Gastrocnemius medialis (tissue), 4 donors: ENCODE measurements around the gene SGO2. TPM values are rescaled to one million over a fixed set of nuclear protein-coding genes. Genes with fewer than 3 reads are reported as not detected.
"Not testable (repeated sequence)": the region's sequence is repeated elsewhere in the genome, so short reads cannot be mapped to it uniquely, and the experiment has no call there.

ENCODE experiments used
- ATAC-seq, 2 donors: fragments of 150-250 bp; one replicate each; pipeline ENCODE4 v1.9.1; 2016
- DNase-seq, 2 donors: peaks; one replicate each; pipeline ENCODE4 v3.0.0-alpha.2; 2019
- H3K27ac ChIP-seq, 4 donors: fragments of 200-600 bp; sonication (generic); 1 replicate in 1 of 4; 2 replicates in 3 of 4; pipeline ENCODE4 v1.5.1; 2016 to 2018; ENCODE audit warnings: mild to moderate bottlenecking in 2 of 4, moderate library complexity in 1 of 4
- H3K27me3 ChIP-seq, 3 donors: fragments of 200-600 bp; sonication (generic) in 2 of 3; 1 replicate in 1 of 3; 2 replicates in 2 of 3; pipeline versions ENCODE4 v1.5.1 to v1.6.0; 2016 to 2019; ENCODE audit warnings: mild to moderate bottlenecking in 1 of 3, moderate library complexity in 1 of 3
- H3K36me3 ChIP-seq, 2 donors: fragments of 200-600 bp; sonication (generic) in 1 of 2; one replicate each; pipeline ENCODE4 v1.5.1; 2017 to 2018
- H3K4me1 ChIP-seq, 2 donors: fragments of 200-600 bp; sonication (generic) in 1 of 2; one replicate each; pipeline ENCODE4 v1.5.1; 2016 to 2017; ENCODE audit warnings: mild to moderate bottlenecking in 2 of 2
- H3K4me3 ChIP-seq, 4 donors: fragments of 200-600 bp; sonication (generic) in 3 of 4; 1 replicate in 1 of 4; 2 replicates in 3 of 4; pipeline ENCODE4 v1.5.1; 2016 to 2019; ENCODE audit warnings: mild to moderate bottlenecking in 2 of 4
- H3K9me3 ChIP-seq, 3 donors: fragments of 200-600 bp; sonication (generic) in 2 of 3; 1 replicate in 1 of 3; 2 replicates in 2 of 3; pipeline ENCODE4 v1.5.1; 2016 to 2019
- POLR2A ChIP-seq, 2 donors: fragments of 450-650 bp; IDR thresholded peaks; one replicate each; pipeline ENCODE4 v1.6.1; 2017; ENCODE audit warnings: antibody characterized with exemption in 2 of 2, mild to moderate bottlenecking in 2 of 2, moderate library complexity in 2 of 2
- in situ Hi-C, 4 donors: fragments of 200-750 bp; cut with MboI; loops; one replicate each; pipeline versions ENCODE4 v1.15.0 to v1.8.0; 2017; ENCODE audit warnings: low sequenced_read_pairs in 4 of 4
- intact Hi-C: fragments of 100-400 bp; cut with DNase I; formaldehyde crosslinking; loops from one replicate; pipeline ENCODE4 v1.15.1; 2023; ENCODE audit warnings: low total_unique reads
- total RNA-seq, 4 donors: library from RNA; depleted of rRNA; stranded (reverse); fragments of >200 nt; gene quantifications; one replicate each; pipeline versions ENCODE4 v1.1.0 to v1.2.3, GENCODE V29; 2016
- TF ChIP-seq, protein P1 (sequence below), 5 experiments: fragments of 450-650 bp in 3 of 5; fragments of 200-600 bp in 2 of 5; sonication (generic) in 2 of 5; IDR thresholded peaks in 4 of 5; conservative IDR thresholded peaks in 1 of 5; 1 replicate in 4 of 5; 2 replicates in 1 of 5; pipeline ENCODE4 v1.5.1; 2016 to 2019; ENCODE audit warnings: antibody characterized with exemption in 5 of 5, mild to moderate bottlenecking in 3 of 5, moderate library complexity in 3 of 5

Gene SGO2
- total RNA-seq, 4 donors from 2014 or later: 0.61 to 2.6 (median 0.70) TPM

DNA sequence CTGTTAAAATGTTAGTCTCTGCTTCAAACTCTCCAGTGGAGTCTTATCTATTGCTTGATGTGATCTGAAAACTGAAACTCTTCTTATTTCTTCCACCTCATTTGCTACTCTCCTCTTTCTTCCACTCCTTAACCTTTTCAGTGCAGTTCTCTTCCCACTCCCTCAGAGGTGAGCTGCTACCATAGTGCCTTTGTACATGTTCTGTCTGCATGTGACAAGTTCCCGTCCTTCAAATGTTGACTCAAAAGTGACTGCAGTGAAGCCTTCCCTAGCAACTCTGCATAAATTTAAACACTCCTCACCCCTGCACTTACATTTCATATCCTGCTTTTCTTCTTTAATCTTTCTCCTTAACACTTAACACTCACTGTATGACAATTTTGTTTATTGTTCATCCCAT is 12.1 kb downstream of the SGO2 start:
- intact Hi-C loops: no loop called here
- H3K27me3 ChIP-seq: no peaks in the 10 kb centered on the region
- ATAC-seq: no peak

GRCh38 chr2:200540793-200541192 is 14.8 kb downstream of the SGO2 start:
- intact Hi-C loops: no loop called here

More for the DNA sequence above, 12.1 kb downstream of the SGO2 start:
- DNase-seq: no peak
- H3K9me3 ChIP-seq: no peaks in the 10 kb centered on the region
- TF ChIP-seq, protein P1, sequence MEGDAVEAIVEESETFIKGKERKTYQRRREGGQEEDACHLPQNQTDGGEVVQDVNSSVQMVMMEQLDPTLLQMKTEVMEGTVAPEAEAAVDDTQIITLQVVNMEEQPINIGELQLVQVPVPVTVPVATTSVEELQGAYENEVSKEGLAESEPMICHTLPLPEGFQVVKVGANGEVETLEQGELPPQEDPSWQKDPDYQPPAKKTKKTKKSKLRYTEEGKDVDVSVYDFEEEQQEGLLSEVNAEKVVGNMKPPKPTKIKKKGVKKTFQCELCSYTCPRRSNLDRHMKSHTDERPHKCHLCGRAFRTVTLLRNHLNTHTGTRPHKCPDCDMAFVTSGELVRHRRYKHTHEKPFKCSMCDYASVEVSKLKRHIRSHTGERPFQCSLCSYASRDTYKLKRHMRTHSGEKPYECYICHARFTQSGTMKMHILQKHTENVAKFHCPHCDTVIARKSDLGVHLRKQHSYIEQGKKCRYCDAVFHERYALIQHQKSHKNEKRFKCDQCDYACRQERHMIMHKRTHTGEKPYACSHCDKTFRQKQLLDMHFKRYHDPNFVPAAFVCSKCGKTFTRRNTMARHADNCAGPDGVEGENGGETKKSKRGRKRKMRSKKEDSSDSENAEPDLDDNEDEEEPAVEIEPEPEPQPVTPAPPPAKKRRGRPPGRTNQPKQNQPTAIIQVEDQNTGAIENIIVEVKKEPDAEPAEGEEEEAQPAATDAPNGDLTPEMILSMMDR (IDR thresholded peaks at IDR 0.05 in 4 of 5, conservative IDR thresholded peaks at IDR 0.05 in 1 of 5): no peak
- in situ Hi-C loops: no loop called here
- H3K27ac ChIP-seq: no peak overlapping the region
- no peak overlapping the region for H3K4me3 ChIP-seq
- no peaks in the 10 kb centered on the region for H3K36me3 ChIP-seq
- H3K4me1 ChIP-seq: no peaks in the 10 kb centered on the region

GRCh38 chr2:200566596-200566995 is 40.6 kb downstream of the SGO2 start:
- intact Hi-C loops, H3K36me3 ChIP-seq, ATAC-seq, H3K4me3 ChIP-seq, H3K27ac ChIP-seq, DNase-seq, in situ Hi-C loops, H3K4me1 ChIP-seq, H3K9me3 ChIP-seq, H3K27me3 ChIP-seq: not testable (repeated sequence)

More at GRCh38 chr2:200540793-200541192, 14.8 kb downstream of the SGO2 start:
- TF ChIP-seq, protein P1 (IDR thresholded peaks at IDR 0.05 in 4 of 5, conservative IDR thresholded peaks at IDR 0.05 in 1 of 5): no peak
- TF ChIP-seq POLR2A (IDR thresholded peaks at IDR 0.05): no peak
- in situ Hi-C loops: no loop called here
- Histone ChIP-seq H3K27me3 (no peaks in the 10 kb centered on the region), H3K9me3 (no peaks in the 10 kb centered on the region), H3K4me3 (no peak overlapping the region), H3K36me3 (no peaks in the 10 kb centered on the region), H3K4me1 (no peaks in the 10 kb centered on the region), H3K27ac (no peak overlapping the region)
- ATAC-seq: no peak
- DNase-seq: no peak

- TF ChIP-seq, protein P1 (IDR thresholded peaks at IDR 0.05 in 4 of 5, conservative IDR thresholded peaks at IDR 0.05 in 1 of 5): no peak
- TF ChIP-seq POLR2A (IDR thresholded peaks at IDR 0.05): no peak
- in situ Hi-C loops (no loop called here), intact Hi-C loops (no loop called here)
Measured at GRCh38 chr2:200567932-200568331, 41.9 kb downstream of the SGO2 start.

GRCh38 chr2:200575957-200576356 is 50.0 kb downstream of the SGO2 start:
- in situ Hi-C loops (loop anchor here in 1 of 4 donors (10.0 kb wide), 1 partner anchor 129 kb away; no protein-coding TSS in a partner anchor), intact Hi-C loops (loop anchor here (5.0 kb wide), 1 partner anchor 126 kb away; no protein-coding TSS in a partner anchor)

More at GRCh38 chr2:200567932-200568331, 41.9 kb downstream of the SGO2 start:
- no peak for ATAC-seq
- Histone ChIP-seq H3K27me3 (no peaks in the 10 kb centered on the region), H3K4me1 (no peaks in the 10 kb centered on the region), H3K36me3 (no peaks in the 10 kb centered on the region), H3K4me3 (no peak overlapping the region), H3K27ac (no peak overlapping the region), H3K9me3 (no peaks in the 10 kb centered on the region)
- no peak for DNase-seq

More at GRCh38 chr2:200575957-200576356, 50.0 kb downstream of the SGO2 start:
- no peaks in the 10 kb centered on the region for H3K4me1 ChIP-seq
- no peaks in the 10 kb centered on the region for H3K36me3 ChIP-seq
- no peak for DNase-seq
- H3K27me3 ChIP-seq: no peaks in the 10 kb centered on the region
- no peak for ATAC-seq
- TF ChIP-seq, protein P1 (IDR thresholded peaks at IDR 0.05 in 4 of 5, conservative IDR thresholded peaks at IDR 0.05 in 1 of 5): peak in 1 of 5 experiments; percentile 21
- TF ChIP-seq POLR2A (IDR thresholded peaks at IDR 0.05): no peak
- no peak overlapping the region for H3K27ac ChIP-seq
- no peaks in the 10 kb centered on the region for H3K9me3 ChIP-seq
- H3K4me3 ChIP-seq: no peak overlapping the region
